GM12864 (cell line): ENCODE measurements around the gene OR52B6.

Experiments used
- DNase-seq: peaks from one replicate; pipeline ENCODE4 v3.0.0-alpha.2; 2011; ENCODE audit warnings: low read depth
- H3K4me3 ChIP-seq: 2 replicates; pipeline ENCODE4 v1.5.1; 2011; ENCODE audit warnings: mild to moderate bottlenecking, low read depth, low read length, control low read depth
- TF ChIP-seq, protein P1 (sequence below): IDR thresholded peaks from 2 replicates; pipeline ENCODE4 v1.5.1; 2011; ENCODE audit warnings: low read depth, mild to moderate bottlenecking, moderate library complexity, low read length, control low read depth, inconsistent platforms; ENCODE audit errors: missing control alignments

OR52B6 gene

DNA sequence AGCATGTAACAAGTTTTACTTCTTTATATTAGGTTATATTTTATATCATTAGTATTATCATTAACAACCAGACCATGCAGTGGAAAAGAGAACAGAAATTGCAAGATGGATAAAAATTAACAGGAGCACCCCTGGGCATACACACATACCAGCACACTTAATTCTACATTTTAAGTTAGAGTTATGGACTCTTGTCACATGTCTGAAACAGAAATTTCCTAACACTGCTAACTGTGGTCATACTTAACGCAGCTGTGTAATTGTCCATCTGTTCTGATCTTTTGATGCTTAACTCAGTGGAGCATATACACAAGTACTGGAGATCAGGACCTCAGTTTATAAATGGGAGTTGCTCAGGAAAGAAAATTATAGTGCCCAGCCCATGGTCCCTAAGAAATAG, 32.7 kb upstream of the OR52B6 start:
- no peak for DNase-seq
- no peak overlapping the region for H3K4me3 ChIP-seq
- TF ChIP-seq, protein P1, sequence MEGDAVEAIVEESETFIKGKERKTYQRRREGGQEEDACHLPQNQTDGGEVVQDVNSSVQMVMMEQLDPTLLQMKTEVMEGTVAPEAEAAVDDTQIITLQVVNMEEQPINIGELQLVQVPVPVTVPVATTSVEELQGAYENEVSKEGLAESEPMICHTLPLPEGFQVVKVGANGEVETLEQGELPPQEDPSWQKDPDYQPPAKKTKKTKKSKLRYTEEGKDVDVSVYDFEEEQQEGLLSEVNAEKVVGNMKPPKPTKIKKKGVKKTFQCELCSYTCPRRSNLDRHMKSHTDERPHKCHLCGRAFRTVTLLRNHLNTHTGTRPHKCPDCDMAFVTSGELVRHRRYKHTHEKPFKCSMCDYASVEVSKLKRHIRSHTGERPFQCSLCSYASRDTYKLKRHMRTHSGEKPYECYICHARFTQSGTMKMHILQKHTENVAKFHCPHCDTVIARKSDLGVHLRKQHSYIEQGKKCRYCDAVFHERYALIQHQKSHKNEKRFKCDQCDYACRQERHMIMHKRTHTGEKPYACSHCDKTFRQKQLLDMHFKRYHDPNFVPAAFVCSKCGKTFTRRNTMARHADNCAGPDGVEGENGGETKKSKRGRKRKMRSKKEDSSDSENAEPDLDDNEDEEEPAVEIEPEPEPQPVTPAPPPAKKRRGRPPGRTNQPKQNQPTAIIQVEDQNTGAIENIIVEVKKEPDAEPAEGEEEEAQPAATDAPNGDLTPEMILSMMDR = no peak

DNA sequence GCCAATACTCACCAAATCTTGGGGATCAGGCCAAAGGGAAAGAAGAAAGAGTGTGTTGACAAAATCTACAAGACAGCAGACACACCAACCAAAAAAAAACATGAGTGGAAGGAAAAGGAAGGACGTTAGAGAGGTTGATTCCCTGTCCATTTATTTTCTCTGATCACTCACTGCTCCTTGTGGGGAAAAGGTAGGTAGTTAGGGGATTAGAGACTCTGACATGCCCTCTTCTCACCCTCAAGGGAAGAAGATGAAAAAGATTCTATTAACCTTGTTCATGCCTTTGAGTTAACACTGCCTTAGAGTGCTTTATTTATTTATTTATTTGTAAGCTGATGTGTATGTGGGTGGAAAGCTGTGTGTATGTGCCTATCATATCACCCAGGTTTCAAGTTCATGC, 32.2 kb upstream of the OR52B6 start, which contains the start of gene OR52H1:
Gene OR52H1 (minus strand): TSS at position 101 of the 400 bp plus-strand sequence. CDS start 3,035 bp downstream, outside the sequence.
- no peak for DNase-seq
- TF ChIP-seq, protein P1 = no peak
- no peak within 1 kb of the TSS for H3K4me3 ChIP-seq

DNA sequence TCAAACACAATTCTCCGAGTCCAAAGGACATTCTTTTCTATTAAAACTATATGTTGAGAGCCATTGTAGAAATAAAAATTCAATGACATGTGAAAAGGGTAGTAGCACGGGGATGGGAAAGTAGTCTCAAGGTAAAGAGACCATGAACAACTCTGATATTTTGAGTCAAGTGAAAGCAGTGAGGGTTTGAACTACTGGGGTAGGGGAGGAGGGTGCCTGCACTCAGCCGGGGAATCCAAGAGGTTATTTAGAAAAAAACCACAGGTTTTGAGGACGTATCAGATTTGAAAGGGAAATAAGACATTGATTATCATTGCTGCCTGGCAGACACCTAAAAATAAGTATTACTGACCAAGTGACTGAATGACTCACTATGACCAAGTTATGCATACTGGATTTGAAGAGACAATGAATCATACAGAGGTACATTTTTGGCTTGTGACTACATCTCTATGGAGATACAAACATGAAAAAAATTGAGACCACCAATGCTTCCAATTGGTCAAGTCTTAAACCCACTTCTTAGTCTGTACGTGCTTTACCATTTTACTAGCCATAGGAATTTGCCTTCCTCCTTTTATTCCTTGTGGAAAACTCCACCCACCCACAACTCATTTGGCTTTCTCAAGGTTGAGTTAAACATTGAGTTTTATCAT, 30.1 kb upstream of the OR52B6 start:
- no peak overlapping the region for H3K4me3 ChIP-seq
- TF ChIP-seq, protein P1 = no peak
- DNase-seq = no peak

DNA sequence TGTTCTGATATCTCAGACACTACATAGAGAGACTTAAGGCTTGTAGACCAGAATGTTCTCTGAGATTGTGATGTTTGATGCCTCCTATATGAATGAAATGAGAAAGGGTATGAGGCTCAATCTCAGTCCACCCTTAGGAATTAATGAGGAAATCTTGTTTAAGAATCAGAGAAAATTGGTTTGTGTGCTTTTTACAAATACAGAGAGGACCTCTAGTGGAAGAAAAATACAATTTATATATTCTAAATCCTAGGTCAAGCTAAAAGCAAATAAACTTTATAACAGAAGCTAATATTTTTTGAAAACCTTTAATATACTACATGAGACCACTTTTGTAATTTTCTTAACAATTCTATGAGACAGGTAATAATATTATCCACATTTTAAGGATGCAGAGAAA, 27.3 kb upstream of the OR52B6 start:
- TF ChIP-seq, protein P1 = no peak
- no peak for DNase-seq
- H3K4me3 ChIP-seq = no peak overlapping the region

DNA sequence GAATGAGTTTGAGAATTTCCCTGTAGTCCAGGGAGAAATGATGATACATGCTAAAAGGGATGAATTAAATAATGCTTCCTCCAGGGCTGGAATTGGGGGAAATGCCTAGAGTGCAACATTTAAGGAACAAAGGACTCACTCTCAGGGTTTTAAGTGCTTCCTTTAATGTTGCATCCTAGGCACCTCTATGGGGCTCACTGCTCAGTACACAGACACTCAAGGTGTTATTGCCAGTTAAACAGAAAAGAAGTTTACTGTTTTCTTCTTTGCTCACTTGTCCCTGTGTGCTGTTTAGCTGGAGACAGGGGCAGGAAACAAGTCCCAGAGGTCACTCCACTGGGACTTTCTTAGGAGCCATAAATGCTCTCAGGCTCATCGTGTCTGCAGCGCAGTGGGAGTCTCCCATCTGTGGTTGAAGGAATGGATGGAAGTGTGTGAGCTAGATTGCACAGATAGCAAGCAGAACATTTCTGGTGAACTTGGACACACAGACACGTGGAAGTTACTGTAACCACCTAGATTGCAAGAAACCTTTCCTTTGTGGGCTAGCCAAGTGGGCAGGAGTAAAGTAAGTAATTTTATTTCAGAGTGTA, 24.0 kb upstream of the OR52B6 start:
- no peak for DNase-seq
- H3K4me3 ChIP-seq = no peak overlapping the region
- TF ChIP-seq, protein P1 = no peak

DNA sequence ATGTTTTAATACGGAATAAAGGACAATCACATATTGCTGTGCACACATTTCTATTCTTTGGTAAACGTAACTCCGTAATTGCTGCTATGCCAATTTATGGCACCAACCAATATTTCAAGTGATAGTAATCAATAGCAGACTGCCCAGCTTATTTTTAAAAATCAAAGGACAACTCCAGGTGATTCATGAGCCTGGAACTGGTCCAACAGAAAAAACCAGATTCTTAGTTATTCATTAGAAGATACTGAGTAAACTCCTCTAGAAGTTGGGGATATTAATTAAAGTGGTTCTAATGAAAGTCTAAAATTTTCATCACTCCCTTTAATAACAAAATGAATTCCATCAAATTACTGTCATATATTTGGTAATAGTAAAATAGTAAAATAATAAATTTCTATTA, 22.9 kb upstream of the OR52B6 start:
- TF ChIP-seq, protein P1 = no peak
- no peak for DNase-seq
- no peak overlapping the region for H3K4me3 ChIP-seq
